NCI-H2107 (cell line): ENCODE measurements around the gene NLRP12.
"Not testable (repeated sequence)": the region's sequence is repeated elsewhere in the genome, so short reads cannot be mapped to it uniquely, and the experiment has no call there.

ENCODE experiments used
- DNase-seq: peaks from one replicate; lab custom pipeline; 2025; lab: John Stamatoyannopoulos, UW

NLRP12 gene

DNA sequence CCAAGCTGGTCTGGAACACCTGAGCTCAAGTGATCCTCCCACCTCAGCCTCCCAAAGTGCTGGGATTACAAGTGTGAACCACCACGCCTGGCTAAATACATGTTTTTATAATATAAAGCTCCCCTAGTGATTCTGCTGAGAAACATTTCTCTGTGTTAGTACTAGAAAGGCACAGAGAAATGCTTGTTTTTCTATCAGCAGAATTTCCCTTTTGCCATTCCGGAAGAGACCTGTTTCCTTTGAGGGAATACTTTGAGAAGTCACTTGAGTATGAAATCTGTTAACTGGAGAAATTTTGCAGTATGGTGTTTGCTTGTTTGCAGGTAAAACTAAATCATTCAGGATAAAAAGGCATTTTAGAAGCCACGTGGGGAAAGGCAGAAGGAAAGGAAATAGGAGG, 4.4 kb upstream of the NLRP12 start:
- DNase-seq: no peak

DNA sequence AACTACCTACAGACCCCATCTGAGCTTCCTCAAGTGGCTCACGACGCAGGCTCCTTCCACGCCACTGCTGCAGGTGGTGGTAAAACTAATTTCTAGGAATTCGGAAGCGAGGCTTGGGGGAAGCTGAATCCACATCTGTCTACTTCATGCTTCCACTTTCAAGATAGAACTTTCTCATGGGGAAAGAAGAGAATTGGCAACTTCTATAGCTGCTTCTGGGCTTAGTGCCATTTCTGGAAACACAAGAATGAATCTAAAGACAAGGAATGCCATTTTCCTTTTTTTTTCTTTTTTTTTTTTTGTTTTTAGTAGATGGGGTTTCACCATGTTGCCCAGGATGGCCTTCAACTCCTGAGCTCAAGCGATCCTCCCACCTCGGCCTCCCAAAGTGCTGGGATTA, 2.8 kb upstream of the NLRP12 start:
- no peak for DNase-seq

DNA sequence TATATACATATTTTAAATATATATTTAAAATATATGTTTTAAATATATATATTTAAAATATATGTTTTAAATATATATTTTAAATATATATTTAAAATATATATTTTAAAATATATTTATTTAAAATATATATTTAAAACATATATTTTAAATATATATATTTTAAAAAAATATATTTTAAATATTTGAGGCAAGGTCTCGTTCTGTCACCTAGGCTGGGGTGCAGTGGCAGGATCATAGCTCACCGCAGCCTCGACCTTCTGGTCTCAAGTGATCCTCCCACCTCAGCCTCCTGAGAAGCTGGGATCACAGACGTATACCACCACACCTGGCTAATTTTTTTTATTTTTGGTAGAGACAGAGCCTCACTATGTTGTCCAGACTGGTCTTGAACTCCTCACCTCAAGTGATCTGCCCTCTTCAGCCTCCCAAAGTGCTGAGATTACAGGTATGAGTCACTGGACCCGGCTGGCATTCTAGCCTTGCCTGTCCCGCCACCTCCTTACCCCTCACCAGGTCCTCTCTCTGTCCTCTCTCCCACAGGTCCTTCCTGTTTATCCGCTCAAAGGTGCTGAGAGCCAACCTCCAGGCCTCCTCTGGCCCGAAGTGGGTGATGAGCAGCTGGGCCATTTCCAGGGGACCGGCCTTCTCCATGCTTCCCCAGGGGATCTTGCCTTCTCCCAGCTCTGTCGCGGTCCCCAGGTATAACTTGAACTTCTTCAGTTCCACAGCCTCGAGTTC, 564 bp downstream of the NLRP12 start:
- DNase-seq: no peak

DNA sequence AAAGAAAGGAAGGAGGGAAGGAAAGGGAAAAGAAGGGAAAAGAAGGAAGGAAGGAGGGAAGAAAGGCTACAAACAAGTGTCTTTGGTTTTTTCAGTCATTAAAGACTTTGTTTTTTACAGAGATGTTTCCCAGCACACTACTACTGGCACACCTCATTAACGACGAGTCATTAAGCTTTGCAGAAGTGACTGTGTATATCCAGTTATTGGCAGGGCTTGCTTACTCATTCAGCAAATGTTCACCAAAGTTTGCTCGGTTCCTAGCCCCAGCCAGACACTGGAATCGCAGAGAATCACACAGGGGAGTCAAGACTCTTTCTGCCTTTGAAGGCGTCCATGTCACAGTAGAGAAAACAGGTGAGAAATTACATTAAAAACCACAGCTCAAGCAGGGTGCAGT, 4.3 kb downstream of the NLRP12 start:
- no peak for DNase-seq

DNA sequence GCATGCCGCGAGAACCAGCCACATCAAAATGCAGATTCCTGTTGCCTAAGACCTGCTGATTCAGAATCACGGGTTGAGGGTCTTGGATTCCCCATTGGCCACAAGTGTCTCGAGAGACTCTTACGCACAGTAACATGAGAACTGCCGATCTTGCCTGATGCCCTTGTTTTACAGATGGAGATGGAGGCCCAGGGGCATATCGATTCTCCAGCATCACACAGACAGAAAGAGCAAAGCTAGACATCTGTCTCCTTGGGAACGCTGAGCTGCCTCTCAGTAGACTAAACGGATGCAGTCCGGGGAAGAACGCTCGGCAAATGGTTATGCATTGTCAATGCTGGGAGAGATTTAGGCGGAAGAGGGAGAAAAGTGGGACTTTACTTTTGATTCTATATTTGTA, 5.4 kb downstream of the NLRP12 start:
- no peak for DNase-seq

DNA sequence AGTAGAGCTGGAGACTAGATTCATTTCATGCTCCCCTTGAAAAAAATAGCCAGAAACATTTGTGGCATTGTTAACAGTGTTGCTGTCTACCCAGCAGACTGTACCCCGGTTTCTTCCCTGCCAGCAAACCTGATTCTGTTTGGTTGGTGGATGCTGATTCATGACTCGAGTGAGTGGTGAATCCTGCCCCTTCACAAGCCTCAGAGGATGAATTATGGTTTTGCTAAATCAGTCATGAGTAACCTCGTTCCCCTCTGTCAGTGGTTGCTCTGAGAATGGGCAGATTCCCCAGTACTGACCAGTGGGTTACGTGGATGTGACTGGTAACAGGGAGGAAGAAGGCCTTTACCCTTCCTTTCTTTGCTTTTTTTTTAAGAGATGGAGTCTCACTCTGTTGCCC, 10.1 kb downstream of the NLRP12 start:
- no peak for DNase-seq

DNA sequence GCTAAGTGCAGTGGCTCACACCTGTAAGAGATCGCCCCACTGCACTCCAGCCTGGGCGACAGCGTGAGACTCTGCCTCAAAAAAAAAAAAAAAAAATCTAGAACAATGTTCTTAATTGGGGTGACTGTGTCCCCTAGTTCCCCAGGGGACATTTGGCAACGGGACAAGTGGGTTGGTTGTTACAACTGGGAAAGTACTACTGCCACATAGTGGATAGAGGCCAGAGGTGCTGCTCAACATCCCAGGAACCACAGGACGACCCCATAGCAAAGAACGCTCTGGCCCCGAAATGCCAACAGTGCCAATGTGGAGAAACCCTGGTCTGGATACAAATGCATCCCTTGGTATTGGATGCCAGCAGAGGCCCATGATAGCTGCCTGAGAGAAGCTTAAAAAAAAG, 11.8 kb downstream of the NLRP12 start:
- DNase-seq: no peak

DNA sequence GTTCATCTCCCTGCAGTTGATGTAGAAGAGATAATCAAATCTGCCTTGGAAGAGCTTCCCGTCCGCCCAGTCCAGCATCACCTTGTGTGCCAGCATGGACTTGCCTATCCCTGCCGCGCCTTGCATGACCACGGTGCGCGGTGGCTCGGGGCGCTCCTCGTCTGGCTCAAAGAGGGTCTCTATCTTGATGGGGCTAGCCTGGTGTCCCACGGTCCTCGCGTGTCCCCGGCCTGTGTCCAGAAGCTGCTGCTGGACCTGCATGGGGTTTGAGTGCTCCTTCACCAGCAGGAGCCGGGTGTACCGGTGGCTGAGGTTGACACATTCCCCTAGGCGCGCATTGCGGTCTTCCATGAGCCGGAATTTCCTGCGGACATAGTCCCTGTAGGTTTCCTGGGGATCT, 13.2 kb downstream of the NLRP12 start:
- no peak for DNase-seq

DNA sequence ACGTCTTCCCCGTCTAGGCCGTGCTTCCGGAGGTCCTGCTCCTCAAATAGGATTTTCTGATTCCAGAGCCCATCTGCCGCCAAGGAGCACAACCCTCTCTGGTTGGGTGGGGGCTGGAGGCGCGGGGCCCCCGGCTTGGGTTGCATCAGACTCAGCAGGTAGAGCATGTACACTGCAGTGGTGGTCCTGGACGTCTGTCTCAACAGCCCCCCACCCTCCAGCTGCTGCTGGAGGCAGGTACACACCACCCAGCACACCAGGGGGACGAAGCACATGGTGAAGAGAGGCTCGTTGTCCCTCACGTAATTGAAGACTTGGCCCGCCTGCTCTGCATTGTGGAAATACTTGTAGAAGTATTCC, 13.9 kb downstream of the NLRP12 start:
- DNase-seq: no peak

DNA sequence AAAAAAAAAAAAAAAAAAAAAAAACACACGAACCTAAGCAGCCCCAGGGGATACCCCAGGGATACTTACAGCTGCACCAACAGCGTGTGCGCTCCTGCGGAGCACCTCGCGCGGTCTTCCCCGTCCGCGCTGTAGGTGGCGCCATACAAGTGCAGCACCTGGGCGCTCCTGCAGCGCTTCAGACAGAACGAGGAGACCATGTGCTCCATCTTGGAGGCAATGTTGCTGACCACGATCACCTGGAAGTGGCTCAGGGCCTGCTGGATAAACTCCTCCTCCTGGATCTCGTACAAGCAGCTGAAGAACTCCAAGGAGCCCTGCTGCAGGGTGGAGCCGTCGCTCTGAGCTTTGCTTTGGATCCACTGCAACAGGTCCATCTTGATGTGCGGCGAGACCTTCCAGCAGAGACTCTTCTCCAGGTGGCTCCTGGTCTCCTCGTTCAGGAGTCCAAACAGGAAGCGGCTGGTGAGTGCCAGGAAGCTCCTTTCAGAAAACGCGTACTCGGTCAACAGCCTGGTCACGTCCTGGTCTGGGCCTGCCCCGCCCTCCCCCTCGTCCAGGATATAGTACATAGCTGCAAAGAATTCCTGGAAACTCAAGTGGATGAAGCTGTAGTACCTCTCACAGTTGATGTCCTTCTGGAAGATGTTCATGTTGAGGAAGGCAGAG, 14.5 kb downstream of the NLRP12 start:
- DNase-seq: no peak

DNA sequence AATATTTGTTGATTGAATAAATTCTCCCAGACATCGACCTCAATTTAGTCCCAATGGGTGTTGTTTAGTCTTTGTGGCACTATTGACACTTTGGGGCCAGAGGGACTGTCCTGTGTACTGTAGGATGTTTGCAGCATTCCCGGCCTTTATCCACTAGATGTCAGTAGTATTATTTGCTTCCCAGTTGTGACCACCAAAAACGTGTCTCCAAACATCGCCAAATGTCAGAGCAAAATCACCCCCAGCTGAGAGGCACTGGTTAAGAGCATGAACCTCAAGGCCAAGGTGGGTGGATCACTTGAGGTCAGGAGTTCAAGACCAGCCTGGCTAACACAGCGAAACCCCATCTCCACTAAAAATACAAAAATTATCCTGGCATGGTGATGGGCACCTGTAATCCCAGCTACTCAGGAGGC, 15.4 kb downstream of the NLRP12 start:
- no peak for DNase-seq

DNA sequence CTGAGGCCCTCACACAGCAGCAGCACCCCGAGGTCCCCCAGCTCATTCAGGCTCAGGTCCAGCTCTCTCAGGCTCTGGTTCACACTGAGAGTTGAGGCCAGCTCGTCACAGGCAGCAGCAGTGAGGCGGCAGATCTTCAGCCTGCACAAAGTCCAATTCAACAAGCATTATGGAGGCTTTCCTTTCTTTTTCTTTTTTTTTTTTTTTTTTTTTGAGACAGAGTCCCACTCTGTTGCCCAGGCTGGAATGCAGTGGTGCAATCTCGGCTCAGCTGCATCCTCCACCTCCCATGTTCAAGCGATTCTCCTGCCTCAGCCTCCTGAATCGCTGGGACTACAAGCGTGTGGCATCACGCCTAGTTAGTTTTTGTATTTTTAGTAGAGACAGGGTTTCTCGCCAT, 22.9 kb downstream of the NLRP12 start:
- no peak for DNase-seq

DNA sequence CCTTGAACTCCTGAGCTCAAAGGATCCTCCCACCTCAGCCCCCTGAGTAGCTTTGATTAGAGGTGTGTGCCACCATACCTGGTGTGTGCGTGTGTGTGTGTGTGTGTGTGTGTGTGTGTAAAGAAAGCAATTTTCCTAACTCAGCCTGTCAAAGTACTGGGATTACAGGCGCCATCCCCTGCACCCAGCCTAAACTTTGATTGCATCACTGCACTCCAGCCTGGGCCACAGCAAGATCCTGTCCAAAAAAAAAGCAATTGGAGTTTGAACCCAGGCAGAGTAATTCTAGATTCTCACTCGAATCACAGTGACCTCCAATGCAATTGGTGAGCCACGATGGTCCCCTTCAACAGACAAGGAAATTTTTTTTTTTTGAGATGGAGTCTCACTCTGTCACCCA, 29.1 kb downstream of the NLRP12 start:
- DNase-seq: no peak

DNA sequence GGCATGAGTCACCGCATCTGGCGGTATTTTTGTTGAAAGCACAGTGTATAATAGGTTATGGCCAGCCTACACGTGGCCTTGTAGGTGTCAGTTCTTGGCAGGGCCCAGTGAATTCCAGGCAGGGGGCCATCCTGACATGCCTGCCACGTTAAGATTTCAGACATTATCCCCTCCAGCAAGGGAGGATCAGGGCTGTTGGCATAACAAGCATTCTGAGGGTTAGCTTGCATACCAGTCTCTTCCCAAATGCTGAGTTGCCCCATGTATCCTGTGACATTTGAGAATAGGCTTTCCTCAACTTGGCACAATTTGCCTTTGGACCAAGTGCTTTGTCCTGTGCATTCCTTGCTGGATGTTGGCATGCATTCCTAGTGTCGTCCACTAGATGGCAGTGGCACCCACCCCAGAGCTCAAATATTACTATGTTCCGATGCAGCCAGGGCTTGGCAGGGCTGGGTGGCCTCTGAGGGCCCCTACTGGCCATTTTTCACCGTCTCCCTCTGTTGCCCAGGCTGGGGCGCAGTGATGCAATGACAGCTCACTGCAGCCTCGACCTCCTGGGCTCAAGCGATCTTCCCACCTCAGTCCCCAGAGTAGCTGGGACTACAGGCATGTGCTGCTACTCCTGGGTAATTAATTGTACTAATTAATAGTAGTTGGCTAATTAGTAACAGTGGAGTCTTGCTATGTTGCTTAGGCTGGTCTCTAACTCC, 31.2 kb downstream of the NLRP12 start:
- DNase-seq: no peak

DNA sequence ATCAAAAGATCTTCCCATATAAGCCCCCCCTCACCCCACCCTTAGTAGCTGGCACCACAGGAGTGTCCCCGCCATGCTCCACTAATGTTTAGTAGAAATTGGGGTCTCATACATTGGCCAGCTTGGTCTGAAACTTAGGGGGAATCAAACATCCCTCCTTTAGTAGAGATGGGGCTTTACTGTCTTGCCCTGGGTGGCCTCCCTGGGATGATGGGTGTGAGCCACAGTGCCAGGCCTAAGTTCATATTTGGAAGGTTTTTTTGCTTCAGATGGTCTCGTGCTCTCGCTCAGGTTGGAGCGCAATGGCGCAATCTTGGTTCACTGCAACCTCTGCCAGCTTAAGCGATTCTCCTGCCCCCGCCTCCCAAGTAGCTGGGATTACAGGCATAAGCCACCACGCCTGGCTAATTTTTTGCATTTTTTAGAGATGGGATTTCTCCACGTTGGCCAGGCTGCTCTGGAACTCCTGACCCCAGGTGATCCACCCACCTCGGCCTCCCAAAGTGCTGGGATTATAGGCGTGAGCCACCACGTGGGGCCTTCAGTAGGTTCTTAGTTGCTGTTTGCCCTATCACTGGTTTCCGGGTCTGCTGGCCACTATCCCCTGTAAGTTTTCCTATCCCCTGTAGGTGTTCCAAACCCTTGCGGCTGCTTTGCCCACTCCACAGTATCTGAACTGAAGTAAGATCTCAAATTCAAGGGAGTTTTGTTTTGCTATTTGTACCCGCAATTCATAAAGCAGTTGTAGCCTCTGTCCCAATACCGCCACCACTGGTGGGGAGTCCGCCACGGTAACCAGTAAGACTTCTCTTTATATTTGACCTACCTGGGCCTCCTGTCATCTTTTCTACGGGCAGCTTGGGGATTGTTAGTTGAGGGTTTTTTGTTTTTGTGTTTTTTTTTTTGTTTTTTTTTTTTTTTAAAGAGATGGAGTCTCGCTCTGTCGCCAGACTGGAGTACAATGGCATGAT, 34.1 kb downstream of the NLRP12 start:
- DNase-seq: no peak

DNA sequence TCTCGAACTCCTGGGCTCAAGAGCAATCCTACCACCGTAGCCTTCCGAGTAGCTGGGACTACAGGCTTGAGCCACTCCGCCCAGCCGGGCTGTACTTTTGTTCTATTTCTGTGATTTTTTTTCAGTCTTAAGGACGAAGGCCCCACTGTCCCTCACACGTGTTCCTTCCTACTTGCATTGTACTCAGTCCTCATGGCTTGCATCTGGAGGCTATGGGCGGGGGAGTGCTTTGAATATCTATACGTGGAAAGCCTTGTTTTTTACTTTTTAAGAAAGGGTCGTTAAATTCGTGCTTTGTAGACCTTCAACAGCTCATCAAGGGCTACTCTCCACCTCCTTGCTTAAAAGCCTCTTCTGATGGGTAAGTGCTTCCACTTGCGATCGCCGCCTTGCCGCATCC, 36.8 kb downstream of the NLRP12 start:
- DNase-seq: no peak

DNA sequence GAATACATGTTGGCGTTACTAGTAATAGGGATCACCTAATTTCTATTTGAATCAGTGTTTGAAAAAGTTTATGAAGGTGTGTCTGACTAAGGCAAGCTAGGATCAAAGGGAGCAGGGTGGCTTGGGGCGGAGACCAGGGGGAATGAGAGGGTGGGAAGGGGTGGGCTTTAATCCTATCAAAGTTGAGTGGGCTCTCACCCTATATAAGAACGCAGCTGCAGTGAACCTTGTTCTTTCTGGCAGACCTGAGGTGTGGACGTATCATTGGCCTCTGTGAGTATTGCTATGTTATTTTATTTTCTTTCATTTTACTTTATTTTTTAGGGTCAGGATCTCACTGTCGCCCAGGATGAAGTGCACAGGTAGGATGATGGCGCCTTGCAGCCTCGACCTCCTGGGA, 37.4 kb downstream of the NLRP12 start:
- DNase-seq: no peak

DNA sequence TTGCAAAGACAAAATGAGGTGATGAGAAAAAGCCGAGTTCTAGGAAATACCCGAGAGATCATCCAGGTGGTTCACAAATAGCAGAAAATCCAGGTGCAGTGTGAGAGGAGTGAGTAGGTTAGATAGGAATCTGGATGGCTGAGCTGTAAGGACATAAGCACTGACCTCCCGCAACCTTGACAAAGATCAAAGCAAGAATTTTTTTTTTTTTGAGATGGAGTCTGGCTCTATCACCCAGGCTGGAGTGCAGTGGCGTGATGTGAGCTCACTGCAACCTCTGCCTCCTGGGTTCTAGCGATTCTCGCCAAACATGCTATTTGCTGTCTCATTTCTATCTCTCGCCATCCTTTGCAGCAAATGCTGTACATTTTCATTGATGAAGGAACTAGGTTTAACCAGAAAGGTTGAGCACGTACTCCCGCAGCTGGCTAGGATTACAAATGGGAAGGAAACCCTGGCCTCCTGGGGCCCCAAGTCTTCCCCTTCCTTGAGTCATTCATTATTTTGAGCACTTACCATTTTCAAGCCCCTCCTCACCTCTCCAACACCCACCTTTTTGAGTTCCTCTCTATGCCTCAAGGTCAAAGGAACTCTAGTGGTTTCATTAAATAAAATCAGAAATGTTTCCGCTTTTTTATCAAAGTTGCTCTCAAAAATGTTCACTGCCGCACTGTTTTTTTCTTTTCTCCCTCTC, 38.8 kb downstream of the NLRP12 start:
- DNase-seq: no peak

DNA sequence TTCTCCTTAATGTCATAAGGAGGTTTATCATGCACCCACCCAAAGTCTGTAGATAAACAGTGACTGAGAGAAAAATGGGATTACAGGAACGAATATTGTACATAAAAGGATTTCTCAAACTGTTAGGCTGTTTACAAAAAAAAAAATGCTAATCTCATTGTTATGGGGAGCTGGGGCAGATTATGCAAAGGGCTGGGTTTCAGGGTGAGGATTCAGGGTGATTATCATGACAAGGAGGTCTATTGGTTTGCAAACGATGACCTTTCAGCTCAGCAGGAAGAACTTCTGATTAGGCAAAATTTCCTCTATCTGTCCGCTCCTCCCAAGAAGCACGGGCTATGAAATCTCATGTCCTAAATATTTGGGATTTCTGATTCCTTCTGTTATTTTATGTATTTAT, 41.4 kb downstream of the NLRP12 start:
- DNase-seq: no peak

DNA sequence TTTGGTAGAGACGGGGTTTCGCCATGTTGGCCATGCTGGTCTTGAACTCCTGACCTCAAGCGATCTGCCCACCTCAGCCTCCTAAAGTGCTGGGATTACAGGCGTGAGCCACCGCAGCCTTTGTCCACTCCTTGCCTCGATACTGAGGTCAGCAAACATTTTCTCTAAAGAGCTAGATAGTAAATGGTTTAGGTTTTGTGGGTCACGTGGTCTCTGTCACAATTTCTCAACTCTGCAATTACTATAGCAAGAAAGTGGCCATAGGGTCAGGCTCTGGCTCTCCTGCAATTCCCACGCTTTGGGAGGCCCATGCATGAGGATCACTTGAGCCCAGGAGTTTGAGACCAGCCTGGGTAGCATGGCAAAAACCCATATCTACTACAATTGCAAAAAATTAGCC, 42.8 kb downstream of the NLRP12 start:
- DNase-seq: not testable (repeated sequence)

DNA sequence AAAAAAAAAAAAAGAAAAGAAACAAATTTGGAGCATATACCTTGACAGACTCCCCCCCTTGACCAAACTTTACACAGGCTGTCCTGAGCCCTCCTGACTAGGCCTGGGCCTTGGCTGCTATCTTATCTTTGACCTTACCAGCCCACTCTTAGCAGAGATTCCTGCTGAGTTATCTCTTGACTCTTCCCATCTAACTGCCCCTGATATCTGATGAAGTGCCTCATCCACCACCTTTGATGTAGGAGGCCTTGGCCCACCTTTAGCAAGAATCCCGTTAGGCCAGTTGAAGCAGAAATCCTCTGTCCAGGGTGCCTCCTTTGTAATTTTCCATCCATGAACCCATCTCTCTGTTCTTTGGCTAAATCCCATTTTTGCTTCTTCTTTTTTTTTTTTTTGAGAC, 43.6 kb downstream of the NLRP12 start:
- no peak for DNase-seq

DNA sequence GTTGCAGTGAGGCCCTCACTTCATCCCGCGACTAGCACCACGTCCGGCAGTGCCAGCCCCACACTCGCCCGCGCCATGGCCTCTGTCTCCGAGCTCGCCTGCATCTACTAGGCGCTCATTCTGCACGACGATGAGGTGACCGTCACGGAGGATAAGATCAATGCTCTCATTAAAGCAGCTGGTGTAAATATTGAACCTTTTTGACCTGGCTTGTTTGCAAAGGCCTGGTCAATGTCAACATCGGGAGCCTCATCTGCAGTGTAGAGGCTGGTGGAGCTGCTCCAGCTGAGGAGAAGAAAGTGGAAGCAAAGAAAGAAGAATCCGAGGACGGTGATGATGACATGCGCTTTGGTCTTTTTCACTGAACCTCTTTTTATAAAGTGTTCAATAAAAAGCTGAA, 48.6 kb downstream of the NLRP12 start:
- no peak for DNase-seq
